HG03095 (cell line): ENCODE data around the gene COTL1.

Source experiments
- ATAC-seq: cut with Tn5 transposase; IDR thresholded peaks from one replicate; pipeline ENCODE4 v1.9.1; 2021; ENCODE audit warnings: moderate library complexity; ENCODE audit not compliant: unreplicated experiment

The COTL1 gene

DNA sequence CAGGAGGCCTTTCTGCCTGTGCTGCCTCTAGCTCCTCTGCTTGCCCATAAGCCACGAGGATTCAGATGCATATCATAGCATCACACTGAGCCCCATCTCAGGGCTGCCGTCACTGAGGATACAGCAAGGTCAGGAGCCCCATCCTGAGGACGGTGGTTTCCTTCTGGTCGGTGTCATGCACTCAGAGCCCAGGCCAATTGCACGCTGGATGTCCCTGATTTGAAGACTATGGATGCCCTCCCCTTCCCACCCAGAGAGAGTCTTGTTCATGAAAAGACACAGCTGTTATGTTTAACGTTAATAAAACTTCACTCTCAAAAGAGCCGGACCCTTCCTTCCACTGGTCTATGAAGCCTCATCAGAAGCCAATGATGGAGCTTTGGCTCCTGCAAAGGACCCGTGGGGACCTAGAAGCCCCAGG, 19.9 kb downstream of the COTL1 start:
- ATAC-seq = no peak

DNA sequence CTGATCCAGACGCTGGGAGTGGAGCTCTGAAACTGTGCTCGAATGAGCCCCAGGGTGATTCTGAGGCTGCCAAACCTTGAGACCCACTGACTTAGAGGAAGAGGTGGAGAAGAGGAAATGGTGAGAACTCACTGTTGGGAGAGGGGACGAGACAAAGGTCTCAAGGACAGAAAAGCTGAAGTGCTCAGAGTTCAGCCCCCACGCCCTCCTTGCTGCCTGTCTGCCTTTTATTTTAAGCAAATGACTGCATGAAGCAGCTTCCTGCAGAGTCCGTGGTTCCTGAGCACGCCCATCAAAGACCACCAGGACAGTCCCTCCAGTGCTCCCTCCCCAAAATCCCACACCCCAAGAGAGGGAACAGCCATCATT, 20.4 kb downstream of the COTL1 start:
- no peak for ATAC-seq

DNA sequence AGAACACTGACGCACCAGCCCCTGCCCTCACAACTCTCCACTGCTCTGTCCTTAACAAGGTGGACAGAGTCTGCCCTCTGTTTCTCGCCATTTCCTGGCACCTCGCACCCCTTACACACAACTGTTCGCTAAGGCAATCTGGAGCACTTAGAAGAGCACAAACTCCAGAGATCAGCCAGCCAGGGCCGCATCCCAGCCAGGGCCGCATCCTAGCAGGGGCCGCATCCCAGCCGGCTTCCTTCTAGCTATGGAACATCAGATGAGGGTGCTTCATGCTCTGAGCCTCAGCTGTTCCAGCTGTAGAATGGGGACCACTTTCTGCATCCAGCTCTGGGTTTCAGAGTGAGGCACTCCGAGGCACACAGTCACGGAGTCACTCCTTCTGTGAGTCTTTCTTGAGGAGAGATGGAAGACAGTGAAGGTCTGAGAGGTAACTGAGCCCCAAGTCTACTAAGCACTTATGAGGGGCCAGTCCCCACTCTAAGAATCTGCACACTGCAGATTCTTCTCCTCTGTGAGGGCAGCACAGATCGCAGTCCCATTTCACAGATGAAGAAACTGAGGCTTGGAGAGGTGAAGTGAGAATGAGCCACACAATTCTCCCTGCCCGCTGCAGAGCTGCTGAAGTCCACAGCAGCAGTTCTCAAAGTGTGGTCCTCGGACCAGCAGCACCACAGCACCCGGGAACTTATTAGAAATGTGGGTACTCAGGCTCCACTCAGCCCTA, 20.9 kb downstream of the COTL1 start:
- no peak for ATAC-seq

DNA sequence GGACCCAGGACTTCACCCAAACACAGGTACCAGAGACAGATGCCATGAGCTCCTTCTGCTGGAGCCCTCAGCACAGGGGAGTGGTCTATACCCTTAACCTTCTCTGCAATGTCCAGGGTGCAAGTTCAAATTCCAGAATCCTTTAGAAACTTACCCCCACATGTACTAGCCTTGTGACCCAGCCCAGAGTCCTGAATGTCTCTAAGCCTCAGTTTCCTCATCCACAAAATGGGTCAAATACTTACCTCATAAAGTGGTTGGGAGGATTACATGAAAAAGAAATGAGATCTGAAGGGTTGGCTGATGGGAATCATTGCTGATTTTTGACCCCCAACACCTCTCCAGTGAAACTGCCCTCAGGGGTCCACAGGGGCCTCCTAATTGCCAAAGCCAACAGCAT, 21.7 kb downstream of the COTL1 start:
- ATAC-seq = no peak

DNA sequence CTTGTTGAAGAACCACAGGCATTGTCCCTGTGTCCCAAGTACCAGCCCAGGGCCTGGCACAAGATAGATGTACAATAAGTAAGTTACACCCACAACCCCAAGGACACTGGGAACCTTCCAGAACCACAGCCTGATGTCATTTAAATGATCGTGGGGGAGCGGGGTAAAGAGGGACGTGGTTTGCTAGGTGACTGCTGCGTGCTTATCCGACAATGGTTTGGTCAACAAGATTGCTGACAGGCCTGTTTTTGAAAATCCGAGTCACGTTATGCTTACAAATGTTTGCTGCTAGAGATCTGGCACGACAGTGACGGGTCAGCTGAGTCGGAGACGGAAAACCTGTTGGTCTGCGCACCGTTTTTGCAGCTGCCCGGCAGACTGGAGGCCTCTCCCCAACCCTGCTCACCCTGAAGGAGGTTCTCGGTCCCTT, 22.8 kb downstream of the COTL1 start:
- ATAC-seq = no peak

DNA sequence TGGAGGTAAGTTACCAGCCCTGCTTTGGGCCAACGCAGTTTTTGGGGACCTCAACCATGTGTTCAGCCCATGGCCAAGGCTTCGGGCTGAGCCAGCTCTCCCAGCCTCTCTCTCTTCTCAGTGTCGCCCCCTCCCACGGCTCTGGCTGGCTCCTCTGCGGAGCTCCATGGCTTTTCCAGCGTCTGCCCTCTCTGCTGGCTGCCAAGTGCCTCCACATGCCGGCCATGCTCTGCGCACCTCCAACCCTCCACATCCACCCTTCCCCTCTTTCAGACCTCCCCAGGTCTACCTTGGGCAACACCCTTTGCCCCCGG, 23.2 kb downstream of the COTL1 start:
- no peak for ATAC-seq

DNA sequence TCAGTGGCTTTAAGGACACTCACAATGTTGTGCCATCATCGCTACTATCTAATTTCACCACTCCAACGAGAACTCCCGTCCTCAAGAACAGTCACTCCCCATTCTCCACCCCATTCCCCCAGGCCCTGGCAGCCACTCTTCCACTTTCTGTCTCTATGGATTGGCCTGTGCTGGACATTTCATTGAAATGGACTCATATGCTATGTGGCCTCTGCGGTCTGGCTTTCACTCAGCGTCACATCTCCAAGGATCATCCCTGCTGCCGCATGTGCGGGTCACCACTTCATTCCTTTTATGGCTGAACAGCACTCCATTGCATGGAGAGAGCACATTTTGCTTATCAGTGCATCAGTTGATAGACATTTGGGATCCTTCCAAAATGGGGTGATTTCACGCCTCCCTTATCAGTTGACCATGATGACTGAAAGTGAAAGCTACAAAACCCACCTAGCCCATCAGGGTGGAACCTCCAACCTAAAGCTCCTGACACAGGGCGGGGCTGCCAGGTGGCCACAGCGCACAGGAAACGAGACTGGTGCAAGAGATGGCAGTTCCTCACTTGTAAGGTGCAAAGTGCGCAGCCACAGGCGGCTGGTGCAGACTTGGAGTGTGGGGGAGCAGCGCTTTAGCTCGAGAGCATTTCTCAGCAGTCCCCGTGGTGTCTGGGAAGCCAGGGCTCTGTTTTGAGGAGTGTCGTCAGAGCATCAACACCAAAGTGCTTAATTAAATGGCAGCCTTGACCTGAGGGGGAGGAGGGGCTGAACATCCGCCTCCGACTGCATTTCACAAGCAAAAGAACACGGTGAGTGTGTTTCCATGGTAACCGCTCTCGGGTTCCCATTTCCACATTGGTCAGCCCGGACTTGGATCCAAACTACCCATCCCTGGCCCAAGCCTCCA, 23.8 kb downstream of the COTL1 start:
- peak; percentile 72 for ATAC-seq

DNA sequence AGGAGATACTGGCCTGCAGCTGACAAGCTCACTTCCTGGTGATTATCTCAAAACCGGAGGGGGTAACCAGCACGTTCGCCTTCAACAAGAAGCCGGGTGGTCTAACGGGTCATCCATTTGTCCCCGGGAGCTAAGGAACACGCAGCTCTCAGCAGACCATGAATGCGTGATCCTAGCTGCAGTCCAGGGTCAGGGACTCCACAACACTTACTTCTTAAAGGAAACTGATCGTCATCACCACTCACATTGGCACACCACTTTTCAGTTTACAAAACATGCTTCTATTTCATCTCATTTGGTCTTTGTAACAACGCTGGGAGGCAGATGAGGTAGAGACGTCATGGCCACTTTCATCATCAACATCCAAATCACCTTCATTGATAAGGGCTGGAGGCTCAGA, 25.2 kb downstream of the COTL1 start:
- no peak for ATAC-seq

DNA sequence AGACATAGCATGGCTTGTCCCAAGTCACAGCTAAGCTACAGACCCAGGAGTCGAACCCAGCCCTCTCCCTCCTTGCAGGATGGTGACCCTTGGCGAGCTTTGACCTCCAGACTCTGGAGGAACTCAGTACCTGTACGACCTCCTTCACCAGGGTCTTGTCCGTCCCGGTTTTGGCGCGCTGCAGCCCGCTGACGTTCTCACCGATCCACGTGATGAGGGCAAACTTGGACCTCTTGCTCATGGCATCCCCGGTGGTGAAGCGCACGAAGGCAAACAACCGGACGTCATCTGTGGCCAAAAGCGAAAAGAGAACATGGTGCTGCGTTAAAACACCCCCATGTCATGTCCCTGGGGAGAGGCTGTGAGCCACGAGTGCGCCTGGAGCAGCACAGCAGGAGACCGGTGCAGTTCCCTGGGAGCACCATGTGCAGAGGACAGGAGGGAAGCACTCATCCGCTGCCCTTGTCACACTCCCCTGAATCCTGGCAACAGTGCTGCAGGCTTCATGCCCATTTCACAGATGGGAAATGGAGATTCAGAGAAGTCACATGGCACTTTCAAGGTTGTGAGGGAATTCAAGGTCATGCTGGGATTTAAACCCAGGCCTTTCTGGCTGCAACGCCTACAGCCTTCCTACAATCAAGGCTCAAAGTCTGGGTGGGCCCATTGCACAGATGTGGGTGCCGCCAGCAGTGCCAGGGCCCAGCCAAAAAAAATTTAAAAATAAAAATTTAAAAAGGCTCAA, 27.7 kb downstream of the COTL1 start:
- no peak for ATAC-seq

DNA sequence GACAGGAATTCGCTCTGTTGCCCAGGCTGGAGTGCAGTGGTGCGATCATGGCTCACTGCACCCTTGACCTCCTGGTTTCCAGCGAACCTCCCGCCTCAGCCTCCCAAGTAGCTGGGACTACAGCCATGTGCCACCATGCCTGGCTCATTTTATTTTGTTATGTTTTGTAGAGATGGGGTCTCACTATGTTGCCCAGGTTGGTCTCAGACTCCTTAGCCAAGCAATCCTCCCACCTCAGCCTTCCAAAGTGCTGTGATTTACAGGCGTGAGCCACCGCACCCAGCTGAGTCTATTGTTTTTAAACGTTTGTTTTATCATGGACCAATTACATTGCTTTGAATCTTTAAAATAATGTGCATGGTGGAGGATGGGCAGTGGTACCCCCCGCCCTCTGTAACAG, 28.9 kb downstream of the COTL1 start:
- ATAC-seq = no peak

DNA sequence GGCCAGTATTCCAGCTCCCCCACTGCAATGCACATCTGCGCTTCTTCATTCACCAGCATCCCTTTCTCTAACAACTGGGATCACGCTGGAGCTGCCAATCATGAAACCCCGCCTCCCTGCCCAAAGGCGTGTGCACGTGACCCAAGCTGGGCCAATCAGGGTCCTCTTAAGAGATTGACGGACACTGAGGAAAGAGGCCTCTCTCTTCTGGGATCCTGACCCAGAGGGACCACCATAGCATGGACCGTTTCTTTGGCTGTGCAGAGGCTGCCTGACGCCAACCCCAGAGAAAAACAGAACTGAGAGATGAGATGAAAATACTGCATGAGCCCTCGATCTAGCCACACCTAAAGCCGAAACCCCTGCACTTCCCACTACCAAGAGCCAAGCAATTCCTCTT, 32.0 kb downstream of the COTL1 start:
- peak; percentile 68 for ATAC-seq

DNA sequence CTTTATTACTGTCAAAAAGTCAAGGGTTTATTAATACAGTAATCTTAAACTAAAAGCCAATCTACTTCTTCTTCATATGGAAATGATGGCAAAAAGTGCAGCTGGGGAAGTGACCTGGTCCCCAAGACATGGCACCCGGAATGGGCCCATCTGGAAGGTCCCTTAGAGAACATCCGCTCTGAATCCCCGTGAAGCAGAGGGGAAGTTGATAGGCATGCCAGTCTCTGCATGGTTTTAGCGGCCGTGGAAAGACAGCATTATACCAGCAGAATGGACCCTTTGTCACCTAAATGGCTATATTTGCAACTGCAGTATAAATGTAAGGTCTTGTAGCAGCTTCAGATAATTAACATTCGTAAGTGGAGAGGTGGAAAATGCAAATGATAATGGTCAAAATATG, 32.4 kb downstream of the COTL1 start:
- no peak for ATAC-seq

DNA sequence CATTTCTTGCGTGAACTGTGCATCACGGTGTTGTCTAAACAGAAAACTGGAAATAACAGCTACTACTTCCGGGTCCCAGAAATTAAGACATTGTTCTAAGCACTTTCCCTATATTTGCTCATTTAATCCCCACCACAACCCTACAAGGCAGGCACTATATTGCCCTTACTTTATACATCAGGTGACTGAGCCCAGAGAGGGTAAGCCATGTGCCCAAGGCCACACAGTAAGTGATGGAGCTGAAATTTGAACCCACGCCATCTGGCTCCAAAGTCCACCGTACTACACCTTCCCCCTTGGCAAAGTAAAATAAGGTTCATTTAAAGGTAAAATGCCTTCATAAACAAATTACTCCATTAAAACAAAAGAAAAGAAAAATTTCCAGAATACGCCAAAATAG, 33.2 kb downstream of the COTL1 start:
- no peak for ATAC-seq

DNA sequence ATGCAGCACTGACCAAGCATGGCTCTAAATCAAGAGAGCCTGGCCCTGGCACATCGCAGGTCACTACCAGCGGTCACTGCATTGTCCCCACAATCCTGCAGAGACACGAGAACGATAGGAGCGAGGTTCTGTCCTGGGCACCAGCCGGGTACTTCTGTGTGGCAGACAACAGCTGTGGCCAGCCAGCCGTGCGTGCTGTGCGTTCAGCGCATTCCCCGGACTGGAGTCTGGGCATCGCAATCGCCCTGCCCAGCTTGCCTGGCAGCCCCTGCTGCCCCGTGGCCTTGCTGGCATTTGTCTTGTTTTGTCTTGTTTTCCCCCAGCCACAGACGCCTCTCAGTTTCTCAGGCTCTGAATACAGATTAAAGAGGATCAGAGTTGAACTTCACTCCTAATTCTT, 33.9 kb downstream of the COTL1 start:
- ATAC-seq = no peak

DNA sequence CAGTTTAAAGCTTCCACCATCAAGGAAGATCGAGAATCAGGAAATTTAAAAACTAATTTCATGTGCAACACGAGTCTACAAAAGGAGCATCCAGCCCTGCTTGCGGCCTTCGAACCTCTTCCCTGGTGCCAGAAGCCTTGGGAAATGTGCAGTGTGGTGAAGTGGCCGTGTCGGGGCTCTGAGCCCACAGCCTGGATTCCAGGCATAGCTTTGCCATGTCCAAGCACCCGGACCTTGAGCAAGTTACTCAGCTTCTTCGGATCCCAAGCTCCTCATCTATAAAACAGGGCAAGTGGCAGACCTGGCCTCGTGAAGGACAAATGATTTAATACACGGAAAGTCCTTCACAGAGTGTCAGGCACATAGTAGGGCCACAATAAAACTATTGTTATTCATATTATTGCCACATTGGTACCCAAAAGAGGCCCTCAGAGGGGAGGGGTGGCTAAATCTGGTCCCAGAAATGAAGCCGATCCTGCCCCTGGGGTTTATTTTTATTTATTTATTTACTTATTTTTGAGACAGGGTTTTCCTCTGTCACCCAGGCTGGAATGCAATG, 34.8 kb downstream of the COTL1 start:
- no peak for ATAC-seq

DNA sequence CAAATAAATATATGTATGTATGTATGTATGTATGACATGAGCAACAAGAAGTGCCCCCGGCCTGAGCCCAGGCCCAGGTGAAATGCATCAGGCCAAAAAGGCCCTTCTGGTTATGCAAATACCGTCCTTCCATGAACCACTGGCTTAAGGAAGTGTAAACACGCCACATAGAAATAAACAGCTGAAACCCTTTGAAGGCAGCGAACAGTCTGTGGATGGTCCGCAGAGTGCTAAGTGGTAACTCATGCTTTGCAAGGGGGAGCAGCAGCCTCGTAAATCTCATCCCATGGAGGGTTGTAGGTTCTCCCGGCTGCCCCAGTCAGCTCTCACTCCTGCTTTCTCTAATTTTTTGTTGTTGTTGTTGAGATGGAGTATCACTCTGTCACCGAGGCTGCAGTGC, 36.7 kb downstream of the COTL1 start:
- ATAC-seq = no peak

DNA sequence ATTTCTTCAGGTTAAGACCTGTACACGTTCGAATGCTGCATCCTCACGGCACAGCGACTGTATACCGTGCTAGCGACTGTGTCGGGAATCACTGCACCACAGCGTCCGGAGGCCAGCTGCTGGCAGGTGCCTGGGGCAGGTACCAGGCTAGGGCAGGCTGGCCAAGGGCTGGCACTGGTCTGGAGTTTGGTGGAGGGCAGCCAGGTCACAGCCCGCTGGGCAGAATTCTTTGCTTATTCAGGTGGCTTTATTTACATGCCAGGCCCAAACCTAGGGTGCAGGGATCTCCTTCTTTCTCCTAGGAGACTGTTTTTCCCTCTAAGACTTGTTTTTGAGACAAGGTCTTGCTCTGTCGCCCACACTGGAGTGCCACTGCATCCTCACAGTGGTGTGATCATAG, 37.9 kb downstream of the COTL1 start:
- ATAC-seq = no peak

DNA sequence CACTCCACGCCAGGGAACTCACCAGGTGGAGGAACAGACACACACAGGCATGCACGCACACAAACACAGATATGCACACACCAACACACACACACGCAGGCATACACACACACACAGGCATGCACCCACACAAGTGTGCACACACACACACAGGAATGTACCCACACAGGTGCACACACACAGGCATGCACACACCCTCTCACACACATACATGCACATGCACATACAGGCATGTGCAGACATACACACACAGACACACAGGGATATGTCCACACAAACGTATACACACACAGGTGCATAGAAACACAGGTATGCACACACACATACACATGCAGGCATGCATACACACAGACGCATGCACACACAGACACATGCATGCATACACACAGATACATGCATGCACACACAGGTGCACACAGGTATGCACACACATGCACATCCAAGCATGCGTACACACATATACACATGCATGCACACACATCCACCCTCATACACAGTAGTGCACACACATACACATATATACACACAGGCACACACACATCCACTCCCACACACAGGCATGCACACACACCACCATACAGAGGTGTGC, 39.2 kb downstream of the COTL1 start:
- ATAC-seq = no peak

DNA sequence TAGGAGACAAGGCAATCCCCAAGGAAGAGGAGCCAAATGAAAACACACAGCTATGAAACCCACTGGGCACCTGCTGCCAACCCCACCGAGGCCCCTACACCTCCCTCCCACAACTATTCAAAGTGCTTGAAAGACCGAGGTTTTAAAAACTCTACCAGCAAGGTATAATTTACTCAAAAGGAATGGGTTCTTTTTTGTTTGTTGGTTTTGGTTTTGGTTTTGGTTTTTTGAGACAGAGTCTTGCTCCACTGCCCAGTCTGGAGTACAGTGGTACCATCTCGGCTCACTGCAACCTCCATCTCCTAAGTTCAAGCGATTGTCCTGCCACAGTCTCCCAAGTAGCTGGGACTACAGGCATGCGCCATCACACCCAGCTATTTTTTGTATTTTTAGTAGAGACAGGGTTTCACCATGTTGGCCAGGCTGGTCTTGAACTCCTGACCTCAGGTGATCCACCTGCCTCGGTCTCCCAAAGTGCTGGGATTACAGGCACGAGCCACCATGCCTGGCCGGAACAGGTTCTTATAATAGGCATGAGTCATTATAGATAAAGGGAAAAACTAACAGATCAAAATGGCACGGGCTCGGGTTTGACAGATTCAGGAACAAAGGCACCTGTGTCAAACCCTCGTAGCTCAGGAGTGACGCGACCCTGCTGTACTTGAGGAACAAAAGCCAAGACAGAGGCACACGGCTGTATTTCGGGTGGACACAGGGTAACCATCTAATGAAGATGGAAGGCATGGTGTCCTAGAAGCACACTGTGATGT, 40.7 kb downstream of the COTL1 start:
- ATAC-seq = no peak

DNA sequence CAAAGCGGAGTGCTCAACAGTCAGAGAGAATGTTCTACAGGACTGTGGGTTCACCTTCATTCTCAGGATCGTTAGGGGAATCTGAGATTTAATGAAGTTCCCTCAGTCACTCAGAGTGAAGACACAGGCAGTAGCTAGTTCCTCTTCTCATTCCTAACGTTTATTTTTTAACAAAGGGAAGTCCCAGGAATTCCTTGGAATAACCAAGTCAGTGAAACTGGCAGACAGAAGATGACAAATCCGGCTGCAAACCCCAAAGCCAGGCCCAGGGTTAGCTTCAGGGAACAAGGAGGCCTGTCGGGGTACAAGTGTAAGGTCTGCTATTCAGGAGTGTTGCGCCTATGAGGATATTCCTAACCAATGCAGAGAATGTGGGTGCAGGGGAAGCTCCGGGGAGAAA, 42.0 kb downstream of the COTL1 start:
- ATAC-seq = no peak
